Activated naive CD8-positive, alpha-beta T cell (primary cell): ENCODE measurements around the gene METTL1.

ENCODE experiments used
- H3K27ac Mint-ChIP-seq: one replicate; pipeline ENCODE4 v1.8.0; 2021; ENCODE audit warnings: mixed read lengths
- H3K27me3 Mint-ChIP-seq: one replicate; pipeline ENCODE4 v1.8.0; 2021; ENCODE audit warnings: mixed read lengths
- H3K36me3 Mint-ChIP-seq: one replicate; pipeline ENCODE4 v1.8.0; 2021; ENCODE audit warnings: mixed read lengths
- H3K4me1 Mint-ChIP-seq: one replicate; pipeline ENCODE4 v1.8.0; 2021; ENCODE audit warnings: low read depth, mixed read lengths
- H3K4me3 Mint-ChIP-seq: one replicate; pipeline ENCODE4 v1.8.0; 2021; ENCODE audit warnings: mild to moderate bottlenecking, mixed read lengths
- H3K9me3 Mint-ChIP-seq: one replicate; pipeline ENCODE4 v1.8.0; 2021; ENCODE audit warnings: low read depth, mixed read lengths

The METTL1 gene

DNA sequence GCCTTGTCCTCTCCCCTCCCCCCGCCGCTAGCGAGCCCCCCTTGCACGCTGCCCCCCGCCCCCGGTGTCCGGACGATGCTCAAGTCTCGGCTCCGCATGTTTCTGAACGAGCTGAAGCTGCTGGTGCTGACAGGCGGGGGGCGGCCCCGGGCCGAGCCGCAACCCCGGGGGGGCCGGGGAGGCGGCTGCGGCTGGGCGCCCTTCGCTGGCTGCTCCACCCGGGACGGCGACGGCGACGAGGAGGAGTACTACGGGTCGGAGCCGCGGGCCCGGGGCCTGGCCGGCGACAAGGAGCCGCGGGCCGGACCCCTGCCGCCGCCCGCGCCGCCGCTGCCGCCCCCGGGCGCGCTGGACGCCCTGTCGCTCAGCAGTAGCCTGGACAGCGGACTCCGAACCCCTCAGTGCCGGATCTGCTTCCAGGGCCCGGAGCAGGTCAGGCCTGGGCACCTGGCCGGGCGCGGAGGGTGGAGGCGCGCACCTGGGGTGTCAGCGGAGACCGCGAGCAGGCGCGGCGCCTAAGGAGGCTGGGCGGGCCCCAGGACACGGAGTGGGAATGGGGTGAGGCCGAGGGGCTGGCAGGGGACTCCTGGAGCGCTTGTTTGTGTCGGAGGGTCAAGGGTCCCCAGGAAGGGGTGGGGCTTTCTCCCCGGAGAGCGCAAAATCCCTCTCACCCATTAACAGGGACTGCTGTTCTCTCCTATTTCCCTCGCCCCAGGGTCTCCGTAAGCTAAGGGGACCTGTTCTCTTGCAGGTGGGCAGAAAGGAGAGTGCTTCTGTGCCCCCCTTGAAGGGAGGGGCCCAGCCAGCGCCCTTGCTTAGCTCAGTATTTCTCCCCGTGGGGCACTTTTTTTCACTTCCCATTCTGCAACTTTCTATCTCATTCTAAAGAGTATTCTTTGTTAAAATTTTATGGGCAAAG, 16.2 kb downstream of the METTL1 start:
- H3K4me1 Mint-ChIP-seq = peaks cover 62% of the 10 kb centered on the region
- no peaks in the 10 kb centered on the region for H3K27me3 Mint-ChIP-seq
- no peaks in the 10 kb centered on the region for H3K9me3 Mint-ChIP-seq
- H3K36me3 Mint-ChIP-seq = peaks cover 9% of the 10 kb centered on the region
- H3K4me3 Mint-ChIP-seq = peak overlapping the region; percentile 91
- peak overlapping the region; percentile 68 for H3K27ac Mint-ChIP-seq

DNA sequence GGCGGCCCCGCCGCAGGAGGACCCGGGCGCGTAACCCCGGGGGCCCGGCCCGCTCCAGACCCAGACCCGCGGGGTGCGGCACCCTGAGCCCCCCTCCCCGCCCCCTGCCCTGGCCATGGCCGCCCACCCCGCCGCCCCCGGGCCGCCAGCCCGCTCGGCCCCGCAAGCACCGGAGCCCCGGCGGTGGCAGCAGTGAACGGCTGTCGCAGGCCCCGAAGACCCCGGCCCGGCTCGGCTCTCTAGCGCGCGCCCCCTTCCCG, 16.8 kb downstream of the METTL1 start:
- H3K4me1 Mint-ChIP-seq = peaks cover 68% of the 10 kb centered on the region
- H3K36me3 Mint-ChIP-seq = peaks cover 12% of the 10 kb centered on the region
- no peak overlapping the region for H3K27ac Mint-ChIP-seq
- H3K27me3 Mint-ChIP-seq = no peaks in the 10 kb centered on the region
- no peaks in the 10 kb centered on the region for H3K9me3 Mint-ChIP-seq
- H3K4me3 Mint-ChIP-seq = no peak overlapping the region

DNA sequence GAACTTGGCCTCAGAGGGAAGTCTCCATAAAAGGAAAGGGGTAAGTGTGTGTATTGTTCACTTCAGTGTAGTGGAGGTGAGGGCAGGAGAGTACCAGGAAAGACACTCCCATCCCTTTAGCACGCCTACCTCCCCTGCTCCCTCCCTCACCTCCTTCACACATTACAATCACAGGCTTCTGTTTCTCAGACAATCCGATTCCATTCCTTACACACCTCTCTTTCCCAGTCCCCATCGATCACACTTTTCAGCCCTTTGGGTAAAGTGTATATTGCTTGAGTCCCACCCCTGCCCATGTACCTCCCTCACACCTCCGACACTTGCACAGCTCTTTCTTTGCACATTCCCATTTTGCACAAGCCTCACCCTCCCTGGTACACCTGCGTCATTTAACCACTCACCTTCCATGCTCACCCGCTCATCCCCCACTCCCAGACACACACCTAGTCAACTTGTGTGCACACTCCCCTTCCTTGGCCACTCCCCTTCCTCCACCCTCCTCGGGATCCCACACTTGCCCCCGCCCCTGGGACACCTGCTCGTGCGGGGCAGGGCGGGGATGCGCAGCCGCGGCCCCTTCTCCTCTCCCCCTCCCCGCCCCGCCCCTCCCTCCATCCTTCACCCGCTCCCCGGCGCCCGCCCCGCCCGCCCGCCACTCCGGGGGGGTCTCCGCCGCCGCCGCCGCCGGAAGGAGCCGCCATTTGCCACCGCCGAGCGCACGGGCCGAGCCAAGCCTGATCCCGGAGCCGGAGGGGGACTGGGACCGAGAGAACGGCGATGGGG, 17.3 kb downstream of the METTL1 start, which contains the start of gene MARCHF9:
TSS of gene MARCHF9 (plus strand) at position 693 of the 783 bp plus-strand sequence. CDS start 426 bp downstream, outside the sequence.
- H3K27ac Mint-ChIP-seq = peak within 1 kb of the TSS; percentile 67
- H3K36me3 Mint-ChIP-seq = peaks cover 13% of the 10 kb centered on the region
- H3K27me3 Mint-ChIP-seq = no peaks in the 10 kb centered on the region
- peaks cover 64% of the 10 kb centered on the region for H3K4me1 Mint-ChIP-seq
- H3K9me3 Mint-ChIP-seq = no peaks in the 10 kb centered on the region
- peak within 1 kb of the TSS; percentile 91 for H3K4me3 Mint-ChIP-seq

DNA sequence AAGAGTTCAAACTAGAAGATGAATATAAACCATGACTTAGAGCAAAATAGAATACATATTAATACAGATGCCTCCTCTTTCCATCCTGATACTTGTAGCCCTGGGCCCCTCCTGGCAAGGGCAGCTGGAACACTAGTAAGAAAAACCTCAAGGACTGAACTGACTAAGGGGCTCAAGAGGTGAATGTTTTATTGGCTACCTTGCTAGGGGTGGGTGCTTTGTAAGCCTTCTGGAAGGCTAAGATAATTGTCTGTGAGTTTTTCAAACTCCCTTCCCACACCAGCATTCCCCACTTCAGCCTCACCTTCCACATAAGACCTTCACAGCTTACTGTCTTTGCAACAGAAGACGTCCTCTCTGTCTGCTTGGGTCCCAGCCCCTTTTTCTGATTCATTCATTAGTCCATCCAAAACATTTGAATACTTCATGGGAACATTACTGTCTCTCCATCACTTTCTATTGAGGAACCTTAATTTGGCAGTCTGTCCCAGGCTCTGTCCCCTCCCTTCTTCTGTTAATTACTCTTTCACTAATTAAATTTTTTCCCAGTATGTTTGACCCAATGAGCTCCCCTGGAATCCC, 18.1 kb downstream of the METTL1 start:
- Mint-ChIP-seq H3K4me3 (peak overlapping the region; percentile 91), H3K4me1 (peaks cover 59% of the 10 kb centered on the region), H3K27me3 (no peaks in the 10 kb centered on the region), H3K27ac (peak overlapping the region; percentile 67), H3K9me3 (no peaks in the 10 kb centered on the region), H3K36me3 (peaks cover 13% of the 10 kb centered on the region)

DNA sequence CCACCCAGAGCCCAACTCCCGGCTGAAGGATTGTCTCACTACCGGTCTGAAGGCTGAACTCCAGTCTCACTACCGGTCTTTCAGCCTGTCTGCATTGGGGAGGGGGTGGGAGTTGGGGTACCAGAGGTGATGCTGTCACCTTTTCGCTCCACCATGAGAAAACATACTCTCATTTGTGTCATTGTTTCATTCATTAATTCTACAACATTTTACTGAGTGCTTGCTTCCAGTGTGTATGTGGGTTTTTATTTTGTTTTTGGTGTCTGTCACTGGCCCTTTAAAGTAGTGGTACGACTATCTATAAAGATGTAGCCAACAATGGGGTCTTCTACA, 19.3 kb downstream of the METTL1 start:
- H3K27me3 Mint-ChIP-seq = no peaks in the 10 kb centered on the region

DNA sequence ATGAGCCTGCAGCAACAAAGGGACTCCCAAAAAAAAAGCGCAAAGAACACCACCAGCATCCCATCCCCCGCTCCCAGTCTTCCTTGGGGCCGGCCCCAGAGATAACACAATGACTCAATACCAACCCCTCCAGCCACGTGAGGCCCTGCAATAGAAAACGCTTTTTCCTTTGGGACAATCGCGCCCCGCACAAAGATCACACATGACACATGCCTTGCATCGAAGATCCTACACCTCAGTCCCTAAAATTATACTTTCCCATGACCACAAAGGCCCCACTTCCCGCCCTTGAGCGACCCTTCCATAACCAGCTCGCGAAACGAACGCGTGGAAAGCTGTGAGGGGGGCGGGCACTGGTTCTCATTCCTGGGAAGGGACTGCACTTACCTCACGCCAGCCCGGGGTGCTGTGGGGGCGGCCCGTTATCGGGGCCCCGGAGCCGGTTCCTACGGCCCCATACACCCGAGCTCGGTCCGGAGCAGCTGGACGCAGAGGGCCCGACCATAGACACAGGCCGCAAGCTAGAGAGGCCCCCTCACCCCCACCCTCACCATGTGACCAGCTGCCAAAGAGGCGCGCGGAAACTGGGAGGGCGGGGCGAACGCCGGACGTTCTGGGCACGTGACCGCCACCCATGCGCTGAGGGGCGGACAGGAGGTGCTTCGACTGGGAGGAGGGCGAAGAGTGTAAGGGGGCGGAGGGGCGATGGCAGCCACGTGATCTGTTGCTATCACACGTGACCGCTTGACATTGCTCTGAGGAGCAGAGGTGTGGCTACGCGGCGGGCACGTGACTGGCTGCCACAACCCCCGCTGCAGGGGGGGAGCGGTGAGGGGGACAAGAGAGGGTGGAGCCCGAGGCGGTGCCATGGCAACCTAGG, 19.9 kb downstream of the METTL1 start, which contains the start of gene CDK4:
TSS of gene CDK4 (minus strand) at position 523 of the 880 bp plus-strand sequence. CDS start 593 bp downstream, outside the sequence.
- Mint-ChIP-seq H3K36me3 (peaks cover 13% of the 10 kb centered on the region), H3K27me3 (no peaks in the 10 kb centered on the region), H3K9me3 (no peaks in the 10 kb centered on the region), H3K4me1 (peaks cover 56% of the 10 kb centered on the region), H3K4me3 (peak within 1 kb of the TSS; percentile 99), H3K27ac (peak within 1 kb of the TSS; percentile 99)

More for the DNA sequence above, 19.3 kb downstream of the METTL1 start:
- Mint-ChIP-seq H3K4me1 (peaks cover 56% of the 10 kb centered on the region), H3K27ac (peak overlapping the region; percentile 99), H3K9me3 (no peaks in the 10 kb centered on the region), H3K4me3 (peak overlapping the region; percentile 99), H3K36me3 (peaks cover 13% of the 10 kb centered on the region)

DNA sequence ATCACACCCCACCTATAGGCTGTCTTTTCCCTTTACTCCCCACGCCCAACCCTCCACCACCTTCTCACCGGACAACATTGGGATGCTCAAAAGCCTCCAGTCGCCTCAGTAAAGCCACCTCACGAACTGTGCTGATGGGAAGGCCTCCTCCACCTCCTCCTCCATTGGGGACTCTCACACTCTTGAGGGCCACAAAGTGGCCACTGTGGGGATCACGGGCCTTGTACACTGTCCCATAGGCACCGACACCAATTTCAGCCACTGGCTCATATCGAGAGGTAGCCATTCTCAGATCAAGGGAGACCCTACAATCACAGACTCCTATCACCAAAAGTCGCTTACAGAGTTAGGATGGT, 20.5 kb downstream of the METTL1 start:
- no peaks in the 10 kb centered on the region for H3K27me3 Mint-ChIP-seq
- H3K9me3 Mint-ChIP-seq = no peaks in the 10 kb centered on the region
- peak overlapping the region; percentile 99 for H3K27ac Mint-ChIP-seq
- peaks cover 13% of the 10 kb centered on the region for H3K36me3 Mint-ChIP-seq
- peaks cover 53% of the 10 kb centered on the region for H3K4me1 Mint-ChIP-seq
- H3K4me3 Mint-ChIP-seq = peak overlapping the region; percentile 99

DNA sequence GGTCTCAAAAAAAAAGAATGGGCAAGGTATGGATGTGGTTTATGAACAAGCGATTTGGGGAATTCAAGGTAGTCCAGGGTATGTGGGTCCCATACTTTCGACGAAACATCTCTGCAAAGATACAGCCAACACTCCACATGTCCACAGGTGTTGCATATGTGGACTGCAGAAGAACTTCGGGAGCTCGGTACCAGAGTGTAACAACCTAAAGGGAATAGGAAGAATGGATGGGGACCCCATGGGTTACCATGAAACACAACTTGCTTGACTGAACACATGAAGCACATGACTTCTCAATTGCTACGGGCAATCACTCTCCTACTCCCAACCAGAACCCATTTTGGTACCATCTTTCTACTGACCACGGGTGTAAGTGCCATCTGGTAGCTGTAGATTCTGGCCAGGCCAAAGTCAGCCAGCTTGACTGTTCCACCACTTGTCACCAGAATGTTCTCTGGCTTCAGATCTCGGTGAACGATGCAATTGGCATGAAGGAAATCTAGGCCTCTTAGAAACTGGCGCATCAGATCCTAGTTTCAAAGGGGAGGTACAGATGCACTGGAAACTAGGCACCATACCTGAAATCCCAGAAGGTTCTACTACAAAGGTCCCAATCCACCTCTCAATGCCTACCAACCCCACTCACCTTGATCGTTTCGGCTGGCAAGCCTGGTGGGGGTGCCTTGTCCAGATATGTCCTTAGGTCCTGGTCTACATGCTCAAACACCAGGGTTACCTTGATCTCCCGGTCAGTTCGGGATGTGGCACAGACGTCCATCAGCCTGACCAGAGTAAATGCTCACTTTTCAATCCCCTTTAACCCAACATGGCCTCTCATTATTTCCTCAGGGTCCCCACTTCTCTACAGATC, 21.1 kb downstream of the METTL1 start:
- H3K4me3 Mint-ChIP-seq = peak overlapping the region; percentile 99
- peaks cover 54% of the 10 kb centered on the region for H3K4me1 Mint-ChIP-seq
- H3K27ac Mint-ChIP-seq = peak overlapping the region; percentile 99
- peaks cover 13% of the 10 kb centered on the region for H3K36me3 Mint-ChIP-seq
- no peaks in the 10 kb centered on the region for H3K27me3 Mint-ChIP-seq
- H3K9me3 Mint-ChIP-seq = no peaks in the 10 kb centered on the region

DNA sequence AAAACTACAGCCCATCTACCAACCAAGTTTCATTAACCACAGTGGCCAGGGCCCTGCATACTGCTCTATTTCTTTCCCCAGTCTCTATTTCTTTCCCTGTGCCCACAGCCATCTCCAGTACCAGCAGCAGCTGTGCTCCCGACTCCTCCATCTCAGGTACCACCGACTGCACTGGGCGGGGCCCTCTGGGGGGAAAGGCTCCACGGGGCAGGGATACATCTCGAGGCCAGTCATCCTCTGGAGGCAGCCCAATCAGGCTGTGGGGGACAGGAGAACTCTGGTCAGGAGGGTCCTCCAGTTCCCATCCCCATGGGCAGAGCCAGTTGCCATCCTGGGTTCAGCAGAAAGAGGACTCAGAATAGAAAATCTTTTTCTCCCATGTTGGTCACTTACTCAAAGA, 22.8 kb downstream of the METTL1 start:
- Mint-ChIP-seq H3K27ac (no peak overlapping the region), H3K36me3 (peaks cover 13% of the 10 kb centered on the region), H3K27me3 (no peaks in the 10 kb centered on the region), H3K4me3 (peak overlapping the region; percentile 30), H3K4me1 (peaks cover 60% of the 10 kb centered on the region), H3K9me3 (no peaks in the 10 kb centered on the region)

DNA sequence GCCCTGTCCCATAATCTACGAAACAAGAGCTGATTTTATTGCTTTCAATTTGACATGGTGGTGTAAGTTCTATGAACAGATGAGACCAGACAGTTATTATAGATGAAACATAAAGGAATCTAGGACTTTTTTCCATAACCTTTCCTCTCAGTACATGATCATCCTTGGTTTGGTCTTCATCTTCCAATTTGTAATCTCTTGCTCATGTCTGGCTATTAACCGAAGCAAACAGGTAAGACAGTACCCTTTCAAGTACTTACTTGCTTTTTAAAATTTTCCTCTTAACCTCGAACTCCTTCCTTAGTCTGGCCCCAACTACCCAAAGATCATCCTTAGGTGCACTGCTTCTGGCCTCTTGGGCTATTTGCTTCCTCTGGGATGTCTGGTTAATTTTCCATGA, 25.9 kb downstream of the METTL1 start:
- no peaks in the 10 kb centered on the region for H3K27me3 Mint-ChIP-seq
- peak overlapping the region; percentile 97 for H3K27ac Mint-ChIP-seq
- H3K36me3 Mint-ChIP-seq = peaks cover 5% of the 10 kb centered on the region
- peak overlapping the region; percentile 96 for H3K4me3 Mint-ChIP-seq
- H3K9me3 Mint-ChIP-seq = no peaks in the 10 kb centered on the region
- peaks cover 55% of the 10 kb centered on the region for H3K4me1 Mint-ChIP-seq

DNA sequence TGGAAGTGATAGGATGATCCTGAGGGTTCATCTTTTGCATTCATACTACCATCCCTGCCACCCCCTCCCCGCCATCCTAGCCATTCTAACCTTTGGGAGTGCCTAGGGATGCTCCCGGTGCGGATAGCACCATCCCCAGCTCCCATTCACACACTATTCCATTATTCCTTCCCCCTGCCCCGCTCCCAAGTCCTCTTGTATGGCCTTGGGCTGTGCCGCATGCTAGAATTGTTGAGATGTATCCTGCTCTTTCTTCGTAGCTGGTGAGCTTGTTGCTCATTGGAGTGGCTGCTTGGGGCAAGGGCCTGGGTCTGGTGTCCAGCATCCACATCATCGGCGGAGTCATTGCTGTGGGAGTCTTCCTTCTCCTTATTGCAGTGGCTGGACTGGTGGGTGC, 26.4 kb downstream of the METTL1 start:
- Mint-ChIP-seq H3K36me3 (peaks cover 3% of the 10 kb centered on the region), H3K27ac (peak overlapping the region; percentile 97), H3K4me1 (peaks cover 55% of the 10 kb centered on the region), H3K9me3 (no peaks in the 10 kb centered on the region), H3K4me3 (peak overlapping the region; percentile 96), H3K27me3 (no peaks in the 10 kb centered on the region)

DNA sequence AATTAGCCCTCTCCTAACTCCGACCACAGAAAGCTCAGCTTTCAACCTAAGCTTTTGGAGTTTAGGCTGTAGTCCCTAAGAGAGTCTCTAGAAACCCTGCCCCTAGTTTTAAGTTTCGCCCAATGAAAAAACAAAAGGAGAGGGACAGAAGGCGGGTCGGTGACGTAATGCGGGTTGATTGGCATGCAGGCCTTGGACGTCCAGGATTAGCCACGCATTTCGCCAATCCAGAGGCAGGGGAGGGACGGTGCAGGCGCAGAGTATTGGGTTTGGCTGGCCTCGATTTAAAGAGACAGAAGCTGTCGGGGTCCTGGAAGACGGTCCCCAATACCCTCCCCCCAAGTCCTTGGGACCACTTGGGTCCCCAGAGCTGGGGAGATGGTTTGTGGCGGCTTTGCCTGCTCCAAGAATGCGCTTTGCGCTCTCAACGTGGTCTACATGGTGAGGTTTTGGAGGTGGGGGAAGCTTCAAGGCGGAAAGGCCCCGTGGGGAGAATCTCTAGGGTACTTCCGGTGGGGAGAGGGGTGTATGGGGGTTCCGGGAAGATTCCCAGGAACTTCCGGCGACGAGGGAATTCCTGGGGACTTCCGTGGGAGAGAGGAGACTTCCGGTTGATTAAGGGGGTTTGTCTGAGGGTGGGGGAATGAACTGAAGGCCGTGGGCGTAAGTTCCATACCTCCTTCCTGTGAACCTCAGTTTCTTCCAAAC, 27.0 kb downstream of the METTL1 start, which contains the start of gene TSPAN31:
TSS of gene TSPAN31 (plus strand) at position 263 of the 708 bp plus-strand sequence. CDS start at position 379, 116 bp downstream.
- no peaks in the 10 kb centered on the region for H3K36me3 Mint-ChIP-seq
- no peaks in the 10 kb centered on the region for H3K9me3 Mint-ChIP-seq
- peak within 1 kb of the TSS; percentile 97 for H3K27ac Mint-ChIP-seq
- H3K27me3 Mint-ChIP-seq = no peaks in the 10 kb centered on the region
- peaks cover 54% of the 10 kb centered on the region for H3K4me1 Mint-ChIP-seq
- peak within 1 kb of the TSS; percentile 96 for H3K4me3 Mint-ChIP-seq

DNA sequence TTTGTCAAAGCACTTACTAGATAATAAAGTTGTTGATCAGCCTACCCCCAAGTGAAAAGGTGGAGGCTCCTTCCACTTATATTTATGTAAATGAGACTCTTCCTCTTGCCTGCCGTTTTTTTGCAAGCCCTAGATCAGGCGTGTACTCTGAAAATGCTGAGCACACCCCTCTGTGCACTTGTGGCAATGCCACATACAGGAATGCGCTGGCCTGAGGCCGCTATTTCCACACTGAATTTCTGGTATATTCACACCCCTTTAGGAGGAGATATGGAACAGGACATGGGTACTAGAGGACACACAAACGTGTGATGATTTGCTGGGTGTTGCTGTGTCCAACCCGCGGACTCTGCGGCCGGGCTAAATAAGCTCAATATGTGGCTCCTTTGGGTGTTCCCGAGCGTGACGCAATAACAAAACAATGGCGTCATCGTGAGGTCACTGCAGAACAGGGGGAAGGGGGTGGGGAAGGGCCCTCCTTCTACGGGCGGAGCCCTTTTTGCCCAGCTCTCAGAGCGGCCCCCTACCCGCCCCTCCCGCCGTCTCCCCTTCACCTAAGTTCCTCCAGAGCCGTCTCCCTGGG, 27.6 kb downstream of the METTL1 start:
- Mint-ChIP-seq H3K36me3 (no peaks in the 10 kb centered on the region), H3K9me3 (no peaks in the 10 kb centered on the region), H3K4me1 (peaks cover 60% of the 10 kb centered on the region), H3K27me3 (no peaks in the 10 kb centered on the region), H3K4me3 (peak overlapping the region; percentile 96), H3K27ac (peak overlapping the region; percentile 97)
